Testis (tissue), 3 donors: ENCODE results near the gene GLDC. TPM values are rescaled to one million over a fixed set of nuclear protein-coding genes. Genes with fewer than 3 reads are reported as not detected.

ENCODE experiments used
- DNase-seq: peaks from one replicate; pipeline ENCODE4 v3.0.0-alpha.2; 2019
- H3K27ac ChIP-seq, 2 donors: fragments of 200-600 bp; sonication (generic); one replicate each; pipeline ENCODE4 v1.5.1; 2019
- H3K27me3 ChIP-seq: fragments of 200-600 bp; sonication (generic); one replicate; pipeline ENCODE4 v1.5.1; 2019
- H3K36me3 ChIP-seq: fragments of 200-600 bp; sonication (generic); one replicate; pipeline ENCODE4 v1.5.1; 2017; ENCODE audit warnings: low read depth; ENCODE audit errors: missing control alignments
- H3K4me1 ChIP-seq: fragments of 200-600 bp; sonication (generic); one replicate; pipeline ENCODE4 v1.5.1; 2019
- H3K4me3 ChIP-seq, 2 donors: fragments of 200-600 bp; sonication (generic); one replicate each; pipeline ENCODE4 v1.5.1; 2017 to 2019
- H3K9me3 ChIP-seq: fragments of 200-600 bp; sonication (generic); one replicate; pipeline ENCODE4 v1.5.1; 2017
- CTCF ChIP-seq, 3 experiments: fragments of 450-650 bp in 2 of 3; fragments of 200-600 bp in 1 of 3; sonication (generic) in 1 of 3; IDR thresholded peaks; one replicate each; pipeline ENCODE4 v1.5.1; 2016 to 2019; ENCODE audit warnings: antibody characterized with exemption in 3 of 3, mild to moderate bottlenecking in 2 of 3, moderate library complexity in 1 of 3
- POLR2A ChIP-seq: fragments of 450-650 bp; IDR thresholded peaks from one replicate; pipeline ENCODE4 v1.6.1; 2017; ENCODE audit warnings: antibody characterized with exemption, mild to moderate bottlenecking, moderate library complexity
- WGBS, 2 donors: methylation state at CpG; one replicate each; pipeline ENCODE4 v1.1.5; 2018; 5-methylcytosine and 5-hydroxymethylcytosine counted together
- intact Hi-C: fragments of 100-400 bp; cut with DNase I; formaldehyde crosslinking; loops from one replicate; pipeline ENCODE4 v1.15.1; 2023; ENCODE audit warnings: low total_unique reads
- polyA plus RNA-seq: library from polyadenylated mRNA; stranded (reverse); fragments of 350-450 nt; fragmentation: Illumina TruSeq; extraction: RNeasy Lipid Tissue Mini Kit (QIAGEN cat#74804); gene quantifications from one replicate; pipeline ENCODE4 v1.2.3, GENCODE V29; 2014; ENCODE audit warnings: low read depth, low replicate concordance; ENCODE audit not compliant: insufficient read depth
- total RNA-seq, 2 donors: library from RNA; depleted of rRNA; stranded (reverse); fragments of >200 nt; gene quantifications; one replicate each; pipeline ENCODE4 v1.2.3, GENCODE V29; 2016

GLDC gene
- total and polyA plus RNA-seq, 3 donors from 2014 or later: 11.4 to 12.3 (median 12.2) TPM

GRCh38 chr9:6552498-6553121, 92.9 kb downstream of the GLDC start:
- intact Hi-C loops: no loop called here
- H3K36me3 ChIP-seq: no peaks in the 10 kb centered on the region
- H3K4me3 ChIP-seq: no peak overlapping the region
- DNase-seq: no peak
- H3K9me3 ChIP-seq: no peaks in the 10 kb centered on the region
- TF ChIP-seq POLR2A (no peak), CTCF (IDR thresholded peaks at IDR 0.05) (no peak)
- 71 to 83% methylated on average over 7 of the region's 7 CpGs for WGBS, 2 donors
- H3K27ac ChIP-seq: no peak overlapping the region
- no peaks in the 10 kb centered on the region for H3K27me3 ChIP-seq
- no peaks in the 10 kb centered on the region for H3K4me1 ChIP-seq

- intact Hi-C loops: no loop called here
- no peak overlapping the region for H3K27ac ChIP-seq
- H3K9me3 ChIP-seq: no peaks in the 10 kb centered on the region
- H3K27me3 ChIP-seq: no peaks in the 10 kb centered on the region
- TF ChIP-seq CTCF (IDR thresholded peaks at IDR 0.05) (no peak), POLR2A (no peak)
- DNase-seq: no peak
- H3K36me3 ChIP-seq: no peaks in the 10 kb centered on the region
- 72 to 82% methylated on average over 3 of the region's 3 CpGs for WGBS, 2 donors
- H3K4me3 ChIP-seq: no peak overlapping the region
- no peaks in the 10 kb centered on the region for H3K4me1 ChIP-seq
Measured at GRCh38 chr9:6552033-6552432, 93.5 kb downstream of the GLDC start.

GRCh38 chr9:6551136-6551535, 94.4 kb downstream of the GLDC start:
- Histone ChIP-seq H3K4me1 (no peaks in the 10 kb centered on the region), H3K9me3 (no peaks in the 10 kb centered on the region), H3K4me3 (no peak overlapping the region), H3K27ac (no peak overlapping the region), H3K27me3 (no peaks in the 10 kb centered on the region), H3K36me3 (no peaks in the 10 kb centered on the region)
- intact Hi-C loops: no loop called here
- no peak for DNase-seq
- 66 to 76% methylated on average over 2 of the region's 2 CpGs for WGBS, 2 donors
- TF ChIP-seq POLR2A: no peak
- no peak for TF ChIP-seq CTCF (IDR thresholded peaks at IDR 0.05)

- no peaks in the 10 kb centered on the region for H3K36me3 ChIP-seq
- H3K9me3 ChIP-seq: no peaks in the 10 kb centered on the region
- H3K4me1 ChIP-seq: no peaks in the 10 kb centered on the region
- H3K27ac ChIP-seq: no peak overlapping the region
- no peak for DNase-seq
- intact Hi-C loops: no loop called here
- WGBS, 2 donors: 66 to 75% methylated on average over 8 of the region's 8 CpGs
- no peak for TF ChIP-seq CTCF (IDR thresholded peaks at IDR 0.05)
- no peak for TF ChIP-seq POLR2A
- H3K4me3 ChIP-seq: no peak overlapping the region
- H3K27me3 ChIP-seq: no peaks in the 10 kb centered on the region
Measured at GRCh38 chr9:6549106-6549800, 96.3 kb downstream of the GLDC start.
